GM12891 (cell line): ENCODE data around the gene UQCC2.

Experiments
- DNase-seq: peaks from one replicate; pipeline ENCODE4 v3.0.0; 2011; ENCODE audit warnings: low spot score; ENCODE audit not compliant: insufficient read length
- FAIRE-seq: peaks from 2 replicates; lab custom pipeline; 2011; peaks lifted over from hg19 to GRCh38; lab: Jason Lieb, UNC
- PAX5 ChIP-seq: IDR thresholded peaks from 2 replicates; pipeline ENCODE4 v1.6.1; 2011; ENCODE audit warnings: low read length, moderate library complexity, mild to moderate bottlenecking; ENCODE audit not compliant: insufficient read depth, severe bottlenecking
- POLR2A ChIP-seq: IDR thresholded peaks from 2 replicates; pipeline ENCODE4 v1.6.1; 2011; ENCODE audit warnings: low read depth, low read length, control low read depth
- POLR2AphosphoS5 ChIP-seq: IDR thresholded peaks from 2 replicates; pipeline ENCODE4 v1.6.1; 2011; ENCODE audit warnings: low read depth, low read length, control low read depth
- POU2F2 ChIP-seq: IDR thresholded peaks from 2 replicates; pipeline ENCODE4 v1.6.1; 2011; ENCODE audit warnings: low read depth, mild to moderate bottlenecking, control low read depth, low read length, moderate library complexity
- SPI1 ChIP-seq: IDR thresholded peaks from 2 replicates; pipeline ENCODE4 v1.6.1; 2011; ENCODE audit warnings: low read depth, low read length, control low read depth
- TAF1 ChIP-seq: IDR thresholded peaks from 2 replicates; pipeline ENCODE4 v1.6.1; 2011; ENCODE audit warnings: low read depth, low read length, control low read depth

UQCC2 gene

DNA sequence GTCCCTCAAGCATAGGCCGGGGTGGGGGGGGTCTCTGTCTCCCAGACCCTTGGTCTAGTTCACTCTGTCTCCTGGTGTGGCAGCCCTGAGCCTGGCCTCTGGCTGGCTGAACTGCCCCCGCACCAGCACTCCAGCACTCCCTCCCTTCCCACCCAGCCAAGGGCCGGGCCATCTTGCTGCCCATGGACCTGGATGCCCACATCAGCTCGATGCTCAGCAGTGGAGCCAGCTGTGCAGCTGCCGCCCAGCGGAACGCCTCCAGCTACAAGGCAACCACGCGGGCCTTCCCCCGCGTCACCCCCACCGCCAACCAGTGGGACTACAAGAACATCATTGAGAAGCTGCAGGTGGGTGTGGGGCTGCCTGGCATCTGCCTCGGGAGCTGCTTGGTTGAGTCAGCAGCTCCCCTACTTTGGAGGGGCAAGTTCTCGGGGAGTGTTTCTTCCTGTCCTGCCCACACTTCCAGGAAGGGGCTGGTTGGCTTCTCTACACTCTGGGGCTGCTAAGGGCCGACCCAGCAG lies 28.4 kb downstream of the UQCC2 start:
- TF ChIP-seq POU2F2 (no peak), SPI1 (no peak), TAF1 (no peak), POLR2A (no peak)
- no peak for FAIRE-seq
- no peak for DNase-seq

DNA sequence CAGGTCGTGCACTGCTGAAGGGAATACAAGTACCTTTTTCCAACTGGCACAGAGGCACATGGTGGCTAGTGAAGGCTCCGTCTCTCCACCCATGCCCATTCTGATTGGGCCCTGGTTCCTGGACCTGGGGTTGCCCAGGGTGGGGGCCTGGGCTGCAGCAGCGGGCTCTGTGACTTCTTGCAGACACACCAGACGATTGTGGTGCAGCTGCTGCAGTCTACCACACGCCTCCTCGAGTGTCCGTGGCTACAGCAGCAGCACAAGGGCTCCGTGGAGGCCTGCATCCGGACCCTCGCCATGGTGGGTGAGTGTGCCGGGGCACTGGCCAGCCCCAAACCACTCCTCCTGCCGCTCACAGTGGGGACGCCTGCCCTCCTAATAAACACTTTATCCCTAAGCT lies 29.2 kb downstream of the UQCC2 start:
- TF ChIP-seq SPI1 (no peak), POLR2A (no peak), POLR2AphosphoS5 (no peak), PAX5 (no peak), POU2F2 (no peak), TAF1 (no peak)
- FAIRE-seq (no peak), DNase-seq (no peak)

DNA sequence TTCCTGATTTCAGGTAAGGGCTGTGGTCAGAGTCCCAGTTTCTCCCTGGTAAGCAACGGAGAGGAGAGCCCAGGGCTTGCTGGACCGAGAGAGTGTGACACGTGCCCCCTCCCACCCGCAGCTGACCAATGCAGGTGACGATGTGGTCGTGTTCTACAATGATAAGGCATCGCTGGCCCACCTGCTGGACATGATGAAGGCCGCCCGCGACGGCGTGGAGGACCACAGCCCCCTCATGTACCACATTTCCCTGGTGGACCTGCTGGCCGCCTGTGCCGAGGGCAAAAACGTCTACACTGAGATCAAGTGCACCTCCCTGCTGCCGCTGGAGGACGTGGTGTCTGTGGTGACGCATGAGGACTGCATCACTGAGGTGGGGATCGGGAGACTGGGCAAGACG lies 31.7 kb downstream of the UQCC2 start:
- FAIRE-seq, result no peak
- DNase-seq, result no peak
- no peak for TF ChIP-seq POU2F2
- no peak for TF ChIP-seq PAX5
- no peak for TF ChIP-seq TAF1
- no peak for TF ChIP-seq POLR2A
- no peak for TF ChIP-seq SPI1
- no peak for TF ChIP-seq POLR2AphosphoS5

DNA sequence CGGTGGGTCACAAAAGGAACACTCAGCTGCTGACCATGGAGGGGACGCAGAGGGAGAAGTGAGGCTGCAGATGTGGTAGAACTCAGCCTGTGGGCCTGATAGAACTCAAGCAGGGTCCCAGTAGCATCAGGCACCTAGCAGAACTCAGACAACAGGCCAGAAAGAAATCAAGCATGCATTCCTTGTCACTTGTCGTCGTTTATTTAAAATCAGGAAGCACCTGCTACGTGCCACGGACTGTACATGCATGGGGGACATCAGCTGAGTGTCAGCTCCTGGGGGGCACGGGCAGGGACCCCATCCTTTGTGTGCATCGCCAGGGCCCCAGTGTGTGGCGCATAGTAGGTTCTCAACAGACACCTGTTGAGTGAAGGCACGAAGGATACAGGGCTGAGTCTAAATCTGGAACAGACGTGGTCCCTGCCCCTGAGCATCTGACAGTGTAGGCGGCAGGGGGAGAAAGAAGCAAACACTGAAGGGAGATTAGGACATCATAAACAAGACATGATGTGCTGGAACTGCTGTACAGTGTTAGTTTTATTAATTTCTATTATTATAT lies 32.5 kb downstream of the UQCC2 start:
- DNase-seq, result no peak
- FAIRE-seq, result no peak

DNA sequence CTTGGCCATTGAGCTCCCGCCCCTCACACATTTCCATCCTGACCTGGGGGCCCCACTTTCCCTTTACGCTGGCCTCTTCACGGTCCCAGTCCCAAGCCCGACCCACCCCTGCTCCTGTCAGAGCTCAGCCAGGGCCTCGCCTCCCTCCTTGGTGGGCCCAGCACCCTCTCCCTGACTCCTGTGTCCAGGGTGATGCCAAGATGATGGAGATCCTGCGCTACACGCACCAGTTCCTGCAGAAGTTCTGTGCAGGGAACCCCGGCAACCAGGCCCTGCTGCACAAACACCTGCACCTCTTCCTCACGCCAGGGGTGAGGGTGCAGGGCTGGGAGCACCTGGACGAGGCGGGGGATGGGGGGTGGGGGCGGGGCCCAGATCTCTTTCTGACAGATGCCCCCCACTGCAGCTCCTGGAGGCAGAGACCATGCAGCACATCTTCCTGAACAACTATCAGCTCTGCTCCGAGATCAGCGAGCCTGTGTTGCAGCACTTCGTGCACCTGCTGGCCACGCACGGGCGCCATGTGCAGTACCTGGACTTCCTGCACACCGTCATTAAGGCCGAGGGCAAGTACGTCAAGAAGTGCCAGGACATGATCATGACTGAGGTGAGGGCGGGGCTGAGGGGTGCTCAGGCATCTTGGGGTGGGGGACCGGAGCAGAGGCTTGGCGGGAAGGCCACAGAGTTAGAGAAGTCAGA lies 33.1 kb downstream of the UQCC2 start:
- DNase-seq (no peak), FAIRE-seq (no peak)
- no peak for TF ChIP-seq SPI1
- no peak for TF ChIP-seq POLR2A

More for the DNA sequence above, 32.5 kb downstream of the UQCC2 start:
- TF ChIP-seq PAX5 (no peak), POLR2AphosphoS5 (no peak), SPI1 (no peak), POU2F2 (no peak), TAF1 (no peak), POLR2A (no peak)

DNA sequence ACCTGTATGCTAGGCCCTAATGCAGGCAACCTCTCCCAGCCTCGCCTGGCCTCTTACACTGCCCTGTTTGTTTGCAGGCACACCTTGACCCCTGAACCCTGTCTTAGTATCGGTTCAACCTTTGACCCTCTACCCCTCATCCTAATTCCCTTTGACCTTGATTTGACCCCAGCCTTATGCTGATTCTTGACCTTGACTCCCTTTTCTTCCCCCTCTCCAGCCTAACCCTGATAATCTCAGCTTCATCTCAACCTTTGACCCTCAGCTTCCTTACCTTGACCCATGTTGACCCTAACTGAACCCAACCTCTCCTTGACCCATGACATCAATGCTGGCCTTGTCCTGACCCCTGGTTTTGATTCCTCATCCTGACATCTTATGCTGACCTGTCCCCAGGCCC lies 33.8 kb downstream of the UQCC2 start:
- FAIRE-seq, result no peak
- no peak for DNase-seq
- TF ChIP-seq PAX5 (no peak), POLR2AphosphoS5 (no peak), POU2F2 (no peak)

DNA sequence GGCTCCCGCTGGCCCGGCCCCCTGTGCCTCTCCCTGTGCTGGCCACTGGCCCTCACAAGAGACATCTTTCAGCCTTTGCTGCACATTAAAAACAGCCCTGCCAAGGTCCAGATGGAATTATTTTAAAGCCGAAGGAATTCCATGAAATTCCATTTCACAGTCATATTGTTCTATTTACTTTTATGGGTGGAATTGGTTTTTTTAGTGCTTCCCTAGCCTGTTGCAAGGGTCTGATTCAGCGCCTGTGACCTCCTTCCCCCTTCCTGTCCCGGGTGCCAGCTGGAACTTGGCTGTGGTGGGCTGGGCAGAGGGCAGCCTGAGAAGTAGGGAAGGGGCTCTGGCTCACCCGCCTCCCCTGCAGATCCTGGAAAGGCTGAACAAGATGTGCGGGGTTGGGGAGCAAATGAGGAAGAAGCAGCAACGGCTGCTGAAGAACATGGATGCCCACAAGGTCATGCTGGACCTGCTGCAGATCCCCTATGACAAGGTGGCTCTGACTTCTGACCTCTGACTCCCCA lies 34.3 kb downstream of the UQCC2 start:
- FAIRE-seq (no peak), DNase-seq (no peak)
- no peak for TF ChIP-seq SPI1

DNA sequence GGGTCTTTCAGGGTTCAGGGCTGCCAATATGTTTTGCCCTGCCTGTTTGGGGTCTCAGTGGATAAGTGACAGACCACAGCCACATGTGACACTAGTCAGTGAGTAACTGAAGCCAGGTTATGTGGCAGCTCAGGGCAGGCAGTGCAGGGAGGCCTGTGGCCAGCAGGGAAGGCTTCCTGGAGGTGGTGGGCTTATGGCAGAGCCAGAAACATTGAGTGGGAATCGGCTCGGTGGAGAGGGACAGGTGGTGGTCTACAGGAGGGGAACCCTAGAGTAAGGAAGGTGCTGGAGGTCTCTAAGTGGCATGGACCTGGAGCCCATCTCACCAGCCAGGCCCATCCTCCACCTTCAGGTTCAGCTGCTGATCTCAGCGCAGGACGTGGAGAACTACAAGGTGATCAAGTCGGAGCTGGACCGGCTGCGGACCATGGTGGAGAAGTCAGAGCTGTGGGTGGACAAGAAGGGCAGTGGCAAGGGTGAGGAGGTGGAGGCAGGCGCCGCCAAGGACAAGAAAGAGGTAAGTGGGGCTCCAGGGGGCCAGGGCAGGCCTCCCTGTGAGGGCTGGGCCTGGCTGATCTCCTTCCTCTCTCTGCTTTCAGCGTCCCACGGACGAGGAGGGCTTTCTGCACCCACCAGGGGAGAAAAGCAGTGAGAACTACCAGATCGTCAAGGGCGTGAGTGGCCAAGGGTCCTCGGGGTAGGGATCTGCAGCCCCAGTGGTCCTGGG lies 34.9 kb downstream of the UQCC2 start:
- FAIRE-seq (no peak), DNase-seq (no peak)
- no peak for TF ChIP-seq SPI1
- TF ChIP-seq TAF1, result no peak
- TF ChIP-seq POU2F2, result no peak
- TF ChIP-seq POLR2AphosphoS5, result no peak
- TF ChIP-seq PAX5, result no peak
- no peak for TF ChIP-seq POLR2A

DNA sequence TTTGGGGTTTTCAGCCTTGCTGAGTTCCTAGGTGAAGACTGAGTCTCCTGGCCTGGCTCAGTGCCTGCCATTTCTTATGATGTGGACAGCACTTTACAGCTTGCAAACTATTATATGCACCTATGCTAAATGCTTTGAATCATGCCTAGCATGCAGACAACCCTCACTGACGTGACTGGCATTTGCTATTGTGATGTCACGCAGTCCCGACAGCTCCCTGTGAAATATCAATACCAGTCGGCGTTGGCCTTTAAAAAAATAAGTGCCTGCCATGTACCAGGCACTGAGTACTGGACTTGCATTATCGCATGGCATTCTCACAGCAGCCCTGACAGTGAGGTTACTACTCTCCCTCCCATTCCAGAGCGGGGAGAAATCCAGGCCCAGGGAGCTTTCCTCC lies 35.5 kb downstream of the UQCC2 start:
- FAIRE-seq (no peak), DNase-seq (no peak)
- TF ChIP-seq SPI1 (no peak), TAF1 (no peak), PAX5 (no peak), POLR2A (no peak), POU2F2 (no peak), POLR2AphosphoS5 (no peak)

DNA sequence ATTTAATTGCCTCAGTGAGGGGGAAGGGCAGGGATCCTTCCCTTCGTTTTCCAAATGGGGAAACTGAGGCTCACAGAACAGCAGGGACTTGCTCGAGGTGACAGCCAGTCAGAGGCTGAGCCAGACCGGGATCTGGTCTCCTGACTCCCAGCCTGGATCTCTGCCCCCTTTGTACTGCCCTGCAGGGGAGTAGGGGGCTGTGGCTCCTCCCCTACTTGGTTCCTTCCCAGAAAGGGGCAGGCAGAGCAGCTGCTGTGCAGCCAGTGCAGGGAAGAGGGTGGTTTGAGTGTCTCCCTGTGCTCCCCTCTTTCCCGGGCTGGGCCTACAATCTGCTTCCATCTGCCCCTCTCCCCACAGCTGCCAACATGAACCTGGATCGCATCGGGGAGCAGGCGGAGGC lies 37.6 kb downstream of the UQCC2 start:
- TF ChIP-seq POLR2AphosphoS5 (no peak), TAF1 (no peak), PAX5 (no peak), SPI1 (no peak), POU2F2 (no peak), POLR2A (no peak)
- no peak for DNase-seq
- no peak for FAIRE-seq
